ENCODE results near the gene LRRC9. TPM values are rescaled to one million over a fixed set of nuclear protein-coding genes. Genes with fewer than 3 reads are reported as not detected.

Gene LRRC9
- total RNA-seq, 1 experiment from 2014 or later = not detected

DNA sequence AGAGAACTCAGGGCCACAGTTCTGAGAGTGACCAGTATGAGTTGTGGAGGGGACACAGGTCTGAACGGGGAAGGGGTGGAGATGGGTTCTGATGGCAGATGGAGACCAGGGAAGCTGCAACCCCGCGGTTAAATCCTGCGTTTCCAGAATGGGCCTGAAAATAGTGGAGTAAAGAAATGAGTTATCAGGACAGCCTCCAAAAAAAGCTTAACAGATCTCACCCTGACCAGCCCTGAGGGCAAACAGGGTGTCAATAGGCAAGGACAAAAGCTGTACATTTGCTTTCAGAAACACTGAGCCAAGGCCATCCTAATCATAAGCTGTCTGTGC, 48.8 kb upstream of the LRRC9 start:
- peak overlapping the region; percentile 90 for H2AFZ ChIP-seq (ENCODE audit: low read length)
- peak; percentile 5; the same call in 1 of the 2 replicates for ATAC-seq
- H3K9ac ChIP-seq (ENCODE audit: low read length) = no peak overlapping the region

DNA sequence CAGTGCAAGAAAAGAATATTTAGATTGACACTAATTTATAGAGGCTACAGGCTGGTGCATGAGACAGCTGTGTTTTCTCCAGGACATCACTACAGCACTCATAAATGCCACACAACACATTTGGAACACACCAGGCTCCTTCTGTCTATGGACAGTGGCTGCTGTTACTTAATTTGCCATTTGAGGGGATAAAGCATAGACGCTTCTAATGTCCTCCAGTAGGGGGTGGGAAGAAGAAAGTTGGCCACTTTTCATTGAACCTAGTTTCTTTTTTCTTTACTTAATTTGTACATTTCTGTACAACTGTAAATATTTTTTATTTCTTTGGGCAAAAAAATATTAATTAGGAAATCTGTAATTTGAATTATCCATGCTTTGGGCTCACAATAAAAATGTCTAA, 37.0 kb upstream of the LRRC9 start:
- DNase-seq (peak; percentile 58), ATAC-seq (peak; percentile 80)
- no peaks in the 10 kb centered on the region for H3K9me3 ChIP-seq (ENCODE audit: low read length)
- H3K36me3 ChIP-seq (ENCODE audit: low read depth, low read length) = no peaks in the 10 kb centered on the region
- H3K27ac ChIP-seq (ENCODE audit: low read length) = no peak overlapping the region
- H3K4me3 ChIP-seq (ENCODE audit: low read length) = no peak overlapping the region
- intact Hi-C loops (cut with micrococcal nuclease) = no loop called here
- H3K9ac ChIP-seq (ENCODE audit: low read length) = no peak overlapping the region
- no peaks in the 10 kb centered on the region for H3K79me2 ChIP-seq (ENCODE audit: low read length)
- no peaks in the 10 kb centered on the region for H3F3A ChIP-seq (ENCODE audit: low read length, unreplicated experiment)
- ChIA-PET POLR2A (ENCODE audit: unreplicated experiment) (no interaction called here), CTCF (no interaction called here)
- TF ChIP-seq EZH2 (IDR thresholded peaks at IDR 0.05; ENCODE audit: low read length, unreplicated experiment) = no peak
- TF ChIP-seq, protein P1, sequence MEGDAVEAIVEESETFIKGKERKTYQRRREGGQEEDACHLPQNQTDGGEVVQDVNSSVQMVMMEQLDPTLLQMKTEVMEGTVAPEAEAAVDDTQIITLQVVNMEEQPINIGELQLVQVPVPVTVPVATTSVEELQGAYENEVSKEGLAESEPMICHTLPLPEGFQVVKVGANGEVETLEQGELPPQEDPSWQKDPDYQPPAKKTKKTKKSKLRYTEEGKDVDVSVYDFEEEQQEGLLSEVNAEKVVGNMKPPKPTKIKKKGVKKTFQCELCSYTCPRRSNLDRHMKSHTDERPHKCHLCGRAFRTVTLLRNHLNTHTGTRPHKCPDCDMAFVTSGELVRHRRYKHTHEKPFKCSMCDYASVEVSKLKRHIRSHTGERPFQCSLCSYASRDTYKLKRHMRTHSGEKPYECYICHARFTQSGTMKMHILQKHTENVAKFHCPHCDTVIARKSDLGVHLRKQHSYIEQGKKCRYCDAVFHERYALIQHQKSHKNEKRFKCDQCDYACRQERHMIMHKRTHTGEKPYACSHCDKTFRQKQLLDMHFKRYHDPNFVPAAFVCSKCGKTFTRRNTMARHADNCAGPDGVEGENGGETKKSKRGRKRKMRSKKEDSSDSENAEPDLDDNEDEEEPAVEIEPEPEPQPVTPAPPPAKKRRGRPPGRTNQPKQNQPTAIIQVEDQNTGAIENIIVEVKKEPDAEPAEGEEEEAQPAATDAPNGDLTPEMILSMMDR (conservative IDR thresholded peaks at IDR 0.05; ENCODE audit: low read depth, low read length) = peak; percentile 88
- H3K4me1 ChIP-seq (ENCODE audit: insufficient read depth, low read length) = no peaks in the 10 kb centered on the region
- H4K20me1 ChIP-seq (ENCODE audit: low read length) = no peaks in the 10 kb centered on the region
- H2AFZ ChIP-seq (ENCODE audit: low read length) = no peak overlapping the region
- no TSS peak for BruUV-seq (replicated peaks)
- H3K4me2 ChIP-seq (ENCODE audit: low read length) = no peak overlapping the region
- H3K9me2 ChIP-seq (replicated peaks; ENCODE audit: low read length) = no peaks in the 10 kb centered on the region
- H3K27me3 ChIP-seq (ENCODE audit: low read length) = peaks cover 50% of the 10 kb centered on the region

More for the DNA sequence above, 48.8 kb upstream of the LRRC9 start:
- H3K4me3 ChIP-seq (ENCODE audit: low read length) = peak overlapping the region; percentile 69
- intact Hi-C loops (cut with micrococcal nuclease) = no loop called here
- no peaks in the 10 kb centered on the region for H4K20me1 ChIP-seq (ENCODE audit: low read length)
- CTCF ChIA-PET = interaction anchor here (0.5 to 0.7 kb wide), 3 partner anchors 30 to 750 kb away, joined by 3 to 4 read pairs (median 3); no protein-coding TSS in a partner anchor
- H3K27me3 ChIP-seq (ENCODE audit: low read length) = peaks cover 84% of the 10 kb centered on the region
- H3K36me3 ChIP-seq (ENCODE audit: low read depth, low read length) = no peaks in the 10 kb centered on the region
- H3F3A ChIP-seq (ENCODE audit: low read length, unreplicated experiment) = no peaks in the 10 kb centered on the region
- TF ChIP-seq EZH2 (IDR thresholded peaks at IDR 0.05; ENCODE audit: low read length, unreplicated experiment) (no peak), EZH2phosphoT487 (IDR thresholded peaks at IDR 0.05; ENCODE audit: borderline replicate concordance, low read length) (no peak)
- TF ChIP-seq, protein P1 (conservative IDR thresholded peaks at IDR 0.05; ENCODE audit: low read depth, low read length) = no peak
- no TSS peak for BruUV-seq (replicated peaks)
- no peak overlapping the region for H3K27ac ChIP-seq (ENCODE audit: low read length)
- H3K9me2 ChIP-seq (replicated peaks; ENCODE audit: low read length) = no peaks in the 10 kb centered on the region
- POLR2A ChIA-PET (ENCODE audit: unreplicated experiment) = no interaction called here
- no peaks in the 10 kb centered on the region for H3K79me2 ChIP-seq (ENCODE audit: low read length)
- peaks cover 13% of the 10 kb centered on the region for H3K4me1 ChIP-seq (ENCODE audit: insufficient read depth, low read length)
- no peaks in the 10 kb centered on the region for H3K9me3 ChIP-seq (ENCODE audit: low read length)
- DNase-seq = no peak
- peak overlapping the region; percentile 93 for H3K4me2 ChIP-seq (ENCODE audit: low read length)

- H3K4me1 ChIP-seq (ENCODE audit: insufficient read depth, low read length) = no peaks in the 10 kb centered on the region
- DNase-seq = no peak
- intact Hi-C loops (cut with micrococcal nuclease) = no loop called here
- peaks cover 44% of the 10 kb centered on the region; the same call in 1 of the 2 replicates for H3K27me3 ChIP-seq (ENCODE audit: low read length)
- H3F3A ChIP-seq (ENCODE audit: low read length, unreplicated experiment) = no peaks in the 10 kb centered on the region
- no peak overlapping the region for H3K4me3 ChIP-seq (ENCODE audit: low read length)
- no peak overlapping the region for H3K27ac ChIP-seq (ENCODE audit: low read length)
- no peaks in the 10 kb centered on the region for H3K9me3 ChIP-seq (ENCODE audit: low read length)
- BruUV-seq (replicated peaks) = no TSS peak
- no peaks in the 10 kb centered on the region for H3K36me3 ChIP-seq (ENCODE audit: low read depth, low read length)
- no peak overlapping the region for H3K9ac ChIP-seq (ENCODE audit: low read length)
- no peak overlapping the region for H2AFZ ChIP-seq (ENCODE audit: low read length)
- H3K79me2 ChIP-seq (ENCODE audit: low read length) = no peaks in the 10 kb centered on the region
- no peak for ATAC-seq
- 0 out of 2 replicates have a peak, but pooled peaks cover 4% of the 10 kb centered on the region for H3K9me2 ChIP-seq (replicated peaks; ENCODE audit: low read length)
- CTCF ChIA-PET = no interaction called here
- TF ChIP-seq EZH2 (IDR thresholded peaks at IDR 0.05; ENCODE audit: low read length, unreplicated experiment) = no peak
- TF ChIP-seq EZH2phosphoT487 (IDR thresholded peaks at IDR 0.05; ENCODE audit: borderline replicate concordance, low read length) = no peak
- TF ChIP-seq, protein P1 (conservative IDR thresholded peaks at IDR 0.05; ENCODE audit: low read depth, low read length) = no peak
- POLR2A ChIA-PET (ENCODE audit: unreplicated experiment) = no interaction called here
- no peak overlapping the region for H3K4me2 ChIP-seq (ENCODE audit: low read length)
- H4K20me1 ChIP-seq (ENCODE audit: low read length) = no peaks in the 10 kb centered on the region
Observed at GRCh38 chr14:59890676-59891075, 29.3 kb upstream of the LRRC9 start.

Measured in PC-3 (cell line).